Measurements from ENCODE around the gene SPNS1.
A peak's percentile ranks its signal among the peaks of the same experiment; 100 is the strongest.

DNA sequence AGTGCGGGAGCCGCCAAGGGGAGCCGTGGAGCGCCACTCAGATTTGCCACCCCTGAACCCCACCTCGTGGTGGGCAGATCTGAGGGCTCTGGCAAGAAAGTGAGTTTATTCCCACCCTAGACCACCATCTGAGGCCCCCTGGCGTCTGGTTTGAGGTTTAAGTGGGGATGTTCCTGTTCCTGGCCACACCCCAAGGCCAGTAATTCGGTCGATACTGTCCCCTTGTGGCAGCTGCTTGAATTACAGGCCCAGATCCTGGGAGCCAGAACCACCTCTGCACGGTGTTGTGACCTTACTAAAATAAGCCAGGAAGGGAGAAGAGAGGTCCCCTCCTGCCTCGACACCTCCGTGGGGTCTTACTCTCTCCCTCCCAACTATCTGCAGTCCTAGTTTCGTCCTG is 6.9 kb downstream of the SPNS1 start:
- TF ChIP-seq, protein P1, sequence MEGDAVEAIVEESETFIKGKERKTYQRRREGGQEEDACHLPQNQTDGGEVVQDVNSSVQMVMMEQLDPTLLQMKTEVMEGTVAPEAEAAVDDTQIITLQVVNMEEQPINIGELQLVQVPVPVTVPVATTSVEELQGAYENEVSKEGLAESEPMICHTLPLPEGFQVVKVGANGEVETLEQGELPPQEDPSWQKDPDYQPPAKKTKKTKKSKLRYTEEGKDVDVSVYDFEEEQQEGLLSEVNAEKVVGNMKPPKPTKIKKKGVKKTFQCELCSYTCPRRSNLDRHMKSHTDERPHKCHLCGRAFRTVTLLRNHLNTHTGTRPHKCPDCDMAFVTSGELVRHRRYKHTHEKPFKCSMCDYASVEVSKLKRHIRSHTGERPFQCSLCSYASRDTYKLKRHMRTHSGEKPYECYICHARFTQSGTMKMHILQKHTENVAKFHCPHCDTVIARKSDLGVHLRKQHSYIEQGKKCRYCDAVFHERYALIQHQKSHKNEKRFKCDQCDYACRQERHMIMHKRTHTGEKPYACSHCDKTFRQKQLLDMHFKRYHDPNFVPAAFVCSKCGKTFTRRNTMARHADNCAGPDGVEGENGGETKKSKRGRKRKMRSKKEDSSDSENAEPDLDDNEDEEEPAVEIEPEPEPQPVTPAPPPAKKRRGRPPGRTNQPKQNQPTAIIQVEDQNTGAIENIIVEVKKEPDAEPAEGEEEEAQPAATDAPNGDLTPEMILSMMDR (IDR thresholded peaks at IDR 0.05): peak; percentile 54
- TF ChIP-seq EZH2 (IDR thresholded peaks at IDR 0.05; ENCODE audit: borderline replicate concordance, insufficient read depth, low read depth, low read length, poor library complexity, severe bottlenecking): no peak
